Stimulated activated CD8-positive, alpha-beta memory T cell treated with anti-CD3 and anti-CD28 coated beads, Interleukin-12 subunit alpha, Interleukin-12 subunit beta, amount 100 ng/mL, for 24 hours (primary cell): ENCODE measurements around the gene RHBDF1.

Source experiments
- DNase-seq: peaks from one replicate; pipeline ENCODE4 v3.0.0-alpha.2; 2020; ENCODE audit errors: extremely low read depth

The RHBDF1 gene

DNA sequence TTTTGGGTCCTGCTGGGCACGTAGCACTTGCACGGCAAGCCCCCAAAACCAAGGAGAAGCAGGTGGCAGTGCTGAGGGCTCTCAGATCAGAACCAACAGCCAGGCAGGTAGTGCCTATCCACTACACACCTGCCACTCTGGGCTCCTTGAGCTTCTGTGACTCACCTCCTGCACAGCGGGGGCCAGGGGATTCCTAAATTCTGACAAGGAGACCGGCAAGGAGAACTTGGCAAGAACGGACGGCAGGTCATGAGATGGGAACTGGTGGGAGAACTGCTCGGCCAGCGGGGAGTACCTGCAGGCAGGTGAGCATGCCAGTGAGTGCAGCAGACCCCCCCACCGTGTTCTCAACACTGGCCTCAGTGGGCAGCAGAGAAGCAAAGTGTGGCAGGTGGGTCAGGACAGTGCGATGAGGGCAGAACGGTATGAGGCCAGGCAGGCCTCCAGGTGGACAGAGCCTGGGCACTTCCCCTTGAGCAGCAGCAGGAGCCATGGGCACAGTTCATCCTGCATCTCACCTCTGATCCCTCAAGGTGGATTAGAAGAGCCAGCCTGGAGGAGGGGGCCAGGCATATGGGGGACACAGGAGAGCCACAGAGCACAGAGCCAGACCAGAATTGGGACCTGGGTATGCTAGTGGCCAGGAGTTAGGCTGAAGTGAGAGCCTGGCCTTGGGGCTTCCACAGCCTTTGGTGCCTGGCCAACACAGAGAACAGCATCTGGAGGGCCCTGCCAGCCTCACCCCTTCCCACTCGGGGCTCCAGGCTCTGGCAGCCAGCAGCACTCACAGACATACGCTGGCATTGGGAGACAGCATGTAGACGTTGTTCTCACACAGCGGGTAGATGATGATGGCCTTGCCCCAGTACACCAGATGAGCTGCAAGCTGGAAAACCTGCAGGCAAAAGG lies 20.3 kb upstream of the RHBDF1 start:
- no peak for DNase-seq

DNA sequence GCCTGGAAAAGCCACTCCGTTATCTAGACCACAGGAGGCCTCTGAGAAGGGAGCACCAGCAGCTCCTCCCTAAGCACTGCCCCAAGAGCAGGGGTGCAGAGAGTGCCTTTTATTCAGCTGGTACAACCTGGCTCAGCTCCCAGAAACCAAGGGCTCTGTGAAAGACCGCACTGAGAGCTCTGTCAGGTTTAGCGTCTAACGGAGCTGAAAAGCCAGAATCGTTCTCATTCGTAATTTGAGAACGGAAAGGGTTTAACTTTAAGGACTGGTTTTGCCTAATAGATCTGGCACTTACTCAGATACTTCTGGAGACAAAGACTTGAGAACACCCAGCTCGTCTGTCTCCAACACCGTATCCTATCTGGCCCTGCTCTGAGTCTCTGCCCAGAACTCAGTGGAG lies 19.1 kb upstream of the RHBDF1 start:
- no peak for DNase-seq

DNA sequence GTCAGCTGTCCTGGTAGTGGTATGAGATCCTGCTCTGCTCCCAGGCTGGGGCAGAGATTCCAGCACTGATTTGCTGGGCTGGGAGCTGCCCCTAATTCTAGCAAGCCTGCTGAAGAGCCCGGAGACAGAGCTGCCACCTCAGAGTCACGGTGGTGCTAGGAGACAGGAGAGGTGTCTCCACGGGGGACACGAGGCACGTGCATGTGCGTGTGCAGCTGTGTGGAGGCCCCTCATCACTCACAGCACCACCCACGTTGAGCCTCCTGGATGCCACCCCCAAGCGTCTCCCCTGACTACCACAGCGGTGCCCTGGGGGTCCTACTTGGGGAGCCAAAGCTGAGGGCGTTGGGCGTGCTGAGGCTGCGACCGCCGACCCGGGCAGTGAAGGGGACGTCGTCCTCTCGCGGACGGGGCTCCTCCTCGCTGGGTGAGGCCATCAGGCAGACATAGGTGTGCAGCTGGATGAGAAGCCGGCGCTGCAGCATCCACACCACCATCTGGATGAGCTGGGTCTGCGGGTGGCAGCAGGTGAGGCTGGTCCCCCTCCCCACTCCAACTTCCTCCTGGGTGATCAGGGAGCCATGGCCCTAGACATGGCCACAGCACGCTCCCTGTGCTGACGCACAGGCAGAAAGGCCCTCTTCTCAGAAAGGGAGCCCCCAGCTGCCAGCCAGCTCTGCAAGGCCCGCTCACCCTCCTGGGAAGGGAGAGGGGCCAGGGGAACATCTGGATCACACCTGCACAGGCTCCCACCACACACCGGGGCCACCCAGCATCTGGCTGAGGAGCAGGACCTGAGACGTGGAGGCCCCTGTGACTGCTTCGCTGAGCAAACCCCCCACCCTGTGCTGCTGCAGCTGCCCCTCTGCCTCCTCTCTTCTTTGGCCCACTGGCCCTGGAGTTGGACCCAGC lies 17.2 kb upstream of the RHBDF1 start:
- no peak for DNase-seq

DNA sequence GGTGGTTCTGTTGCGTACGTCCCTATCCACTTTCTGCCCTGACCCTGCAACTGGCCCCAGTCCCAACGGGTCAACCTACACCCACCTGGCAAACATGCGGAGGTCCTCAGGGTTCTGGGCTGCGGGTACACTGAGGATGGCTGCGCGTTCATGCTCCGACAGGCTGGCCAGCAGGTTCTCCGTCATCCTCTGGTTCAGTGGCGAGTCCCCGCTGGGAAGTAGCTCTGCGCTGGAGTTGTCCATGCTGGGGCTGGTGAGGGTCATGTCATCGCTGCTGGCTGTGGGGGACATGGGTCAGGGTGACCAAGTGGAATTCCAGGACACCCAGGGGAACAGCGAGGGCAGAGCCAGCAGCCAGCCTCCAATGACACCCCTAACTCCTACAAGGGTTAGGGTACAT lies 16.2 kb upstream of the RHBDF1 start:
- no peak for DNase-seq

DNA sequence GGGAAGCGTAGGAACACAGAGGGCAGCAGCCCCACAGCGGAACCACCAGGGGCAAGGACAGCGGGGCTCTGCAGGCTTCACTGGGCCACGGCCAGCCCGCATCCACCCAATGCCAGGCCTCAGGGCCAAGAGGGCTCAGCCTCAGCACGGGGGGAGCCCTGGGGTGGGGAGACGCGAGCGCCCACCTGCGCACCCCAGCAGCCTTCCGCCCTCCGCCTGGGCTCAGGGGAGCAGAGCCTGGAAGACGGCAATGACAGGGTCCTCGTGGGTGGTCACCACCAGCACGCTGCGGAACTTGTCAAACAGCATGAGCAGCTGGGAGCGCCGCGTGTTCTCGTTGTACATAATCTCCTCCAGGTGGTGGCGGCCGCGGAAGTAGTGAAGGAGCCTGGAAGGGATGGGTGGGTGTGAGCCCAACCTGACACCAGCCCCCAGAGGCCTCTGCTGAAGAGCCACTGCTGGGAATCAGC lies 14.1 kb upstream of the RHBDF1 start:
- DNase-seq, result no peak

DNA sequence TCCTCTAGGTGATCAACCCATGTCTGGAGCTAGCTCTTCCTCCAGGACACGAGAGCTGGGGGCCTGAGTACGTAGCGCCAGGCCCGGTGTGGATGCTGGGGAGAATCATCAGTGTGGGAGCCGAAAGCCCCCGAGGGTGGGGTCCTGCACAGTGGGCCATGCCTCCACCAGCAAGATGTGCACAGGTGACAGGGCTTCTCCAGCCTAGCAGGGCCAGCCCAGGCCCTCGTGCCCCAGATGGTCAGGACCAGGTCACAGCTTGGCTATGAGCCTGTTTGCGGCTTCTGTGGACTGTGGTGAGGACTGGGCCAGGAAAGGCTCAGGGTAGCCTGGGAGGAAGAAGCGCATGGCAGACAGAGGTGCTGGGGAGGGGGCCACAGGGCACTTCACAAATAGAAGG lies 13.4 kb upstream of the RHBDF1 start:
- no peak for DNase-seq

DNA sequence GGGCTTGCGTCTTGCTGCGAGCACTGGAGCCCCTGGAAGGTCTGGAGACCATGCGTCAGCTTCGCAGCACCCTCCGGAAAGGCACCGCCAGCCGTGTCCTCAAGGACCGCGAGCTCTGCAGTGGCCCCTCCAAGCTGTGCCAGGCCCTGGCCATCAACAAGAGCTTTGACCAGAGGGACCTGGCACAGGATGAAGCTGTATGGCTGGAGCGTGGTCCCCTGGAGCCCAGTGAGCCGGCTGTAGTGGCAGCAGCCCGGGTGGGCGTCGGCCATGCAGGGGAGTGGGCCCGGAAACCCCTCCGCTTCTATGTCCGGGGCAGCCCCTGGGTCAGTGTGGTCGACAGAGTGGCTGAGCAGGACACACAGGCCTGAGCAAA lies 13.0 kb upstream of the RHBDF1 start:
- no peak for DNase-seq

DNA sequence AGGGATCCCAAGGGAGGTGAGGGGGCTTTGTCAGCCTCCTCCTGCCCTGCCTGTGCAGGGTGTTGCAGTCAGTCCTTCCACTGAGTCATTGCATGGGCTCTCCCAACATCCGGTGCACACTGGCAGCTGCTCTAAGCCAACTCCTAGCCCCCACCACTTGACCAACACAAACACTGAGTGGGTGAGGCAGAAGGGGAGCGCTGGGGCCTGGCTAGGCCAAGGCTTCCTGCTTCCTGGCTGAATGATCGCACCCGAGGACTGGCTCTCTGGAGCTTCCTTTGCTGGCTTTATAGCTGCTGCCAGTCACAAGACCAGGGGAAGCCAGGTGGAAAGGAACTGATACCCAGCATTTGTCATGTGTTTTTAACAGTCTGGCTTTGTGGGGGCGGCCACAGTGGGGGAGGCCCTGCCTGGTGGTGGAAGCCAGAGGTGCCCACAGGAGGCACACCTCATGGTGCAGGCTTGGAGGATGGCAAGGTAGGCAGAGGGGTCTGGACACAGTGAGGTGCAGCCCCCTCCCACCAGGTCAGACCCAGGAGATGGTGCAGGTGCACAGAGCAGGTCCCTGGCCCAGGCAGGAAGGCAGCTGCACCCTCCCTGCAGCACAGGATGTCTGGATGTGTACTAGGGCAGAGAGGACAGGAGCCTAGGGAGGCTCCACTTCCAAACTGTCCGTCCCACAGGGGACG lies 12.4 kb upstream of the RHBDF1 start:
- DNase-seq, result peak; percentile 31

DNA sequence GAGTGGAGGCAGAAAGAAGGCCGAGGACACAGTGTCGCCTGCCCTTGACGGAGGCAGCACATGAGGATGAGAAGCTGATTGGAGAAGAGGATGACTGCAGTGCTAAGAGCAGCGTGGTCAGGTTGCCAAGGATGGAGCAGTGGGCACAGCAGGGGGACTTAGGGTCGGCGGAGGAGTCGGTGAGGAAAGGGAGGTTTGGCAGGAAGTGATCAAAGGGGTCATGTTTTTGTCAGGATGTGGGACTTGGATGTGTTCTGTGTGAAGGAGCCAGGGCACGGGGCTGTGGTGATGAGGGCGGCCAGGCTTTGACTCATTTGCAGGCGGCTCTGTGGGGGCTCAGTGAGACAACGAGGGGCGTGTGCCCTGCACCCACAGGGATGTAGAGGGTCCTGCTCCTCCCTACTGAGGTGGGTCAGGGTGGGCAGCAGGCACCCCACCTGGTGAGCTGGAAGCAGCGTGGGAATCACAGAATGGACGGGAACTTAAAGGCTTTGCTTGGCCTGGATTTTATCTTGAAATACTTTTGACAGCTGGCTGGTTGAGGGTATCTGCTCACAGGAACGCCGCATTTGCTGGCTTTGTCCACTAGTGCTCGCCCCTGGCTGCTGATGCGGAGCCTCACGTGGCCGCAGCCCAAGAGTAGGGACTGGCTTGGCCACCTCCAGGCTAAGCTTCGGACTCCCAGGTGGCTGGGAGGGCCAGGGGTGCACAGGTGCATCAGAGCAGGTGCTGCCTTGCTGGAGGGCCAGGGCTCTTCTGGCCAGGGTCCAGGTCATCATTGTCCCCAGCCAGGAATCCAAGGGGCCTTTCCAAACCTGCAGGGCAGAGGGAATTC lies 11.6 kb upstream of the RHBDF1 start:
- no peak for DNase-seq

DNA sequence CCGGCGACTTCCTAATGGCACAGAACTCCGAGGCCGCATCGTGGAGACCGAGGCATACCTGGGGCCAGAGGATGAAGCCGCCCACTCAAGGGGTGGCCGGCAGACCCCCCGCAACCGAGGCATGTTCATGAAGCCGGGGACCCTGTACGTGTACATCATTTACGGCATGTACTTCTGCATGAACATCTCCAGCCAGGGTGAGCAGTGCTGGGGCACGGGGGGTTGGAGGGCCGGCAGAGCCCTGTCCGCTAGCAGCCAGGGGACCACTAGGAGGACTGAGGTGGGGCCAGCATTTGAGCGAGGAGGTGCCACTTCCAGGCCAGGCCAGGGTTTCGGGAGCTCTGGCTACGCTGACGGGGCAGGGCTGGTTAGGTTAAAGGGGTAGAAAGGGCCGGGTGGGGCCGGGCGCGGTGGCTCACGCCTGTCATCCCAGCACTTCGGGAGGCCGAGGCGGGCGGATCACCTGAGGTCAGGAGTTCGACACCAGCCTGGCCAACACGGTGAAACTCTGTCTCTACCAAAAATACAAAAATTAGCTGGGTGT lies 10.7 kb upstream of the RHBDF1 start:
- no peak for DNase-seq

DNA sequence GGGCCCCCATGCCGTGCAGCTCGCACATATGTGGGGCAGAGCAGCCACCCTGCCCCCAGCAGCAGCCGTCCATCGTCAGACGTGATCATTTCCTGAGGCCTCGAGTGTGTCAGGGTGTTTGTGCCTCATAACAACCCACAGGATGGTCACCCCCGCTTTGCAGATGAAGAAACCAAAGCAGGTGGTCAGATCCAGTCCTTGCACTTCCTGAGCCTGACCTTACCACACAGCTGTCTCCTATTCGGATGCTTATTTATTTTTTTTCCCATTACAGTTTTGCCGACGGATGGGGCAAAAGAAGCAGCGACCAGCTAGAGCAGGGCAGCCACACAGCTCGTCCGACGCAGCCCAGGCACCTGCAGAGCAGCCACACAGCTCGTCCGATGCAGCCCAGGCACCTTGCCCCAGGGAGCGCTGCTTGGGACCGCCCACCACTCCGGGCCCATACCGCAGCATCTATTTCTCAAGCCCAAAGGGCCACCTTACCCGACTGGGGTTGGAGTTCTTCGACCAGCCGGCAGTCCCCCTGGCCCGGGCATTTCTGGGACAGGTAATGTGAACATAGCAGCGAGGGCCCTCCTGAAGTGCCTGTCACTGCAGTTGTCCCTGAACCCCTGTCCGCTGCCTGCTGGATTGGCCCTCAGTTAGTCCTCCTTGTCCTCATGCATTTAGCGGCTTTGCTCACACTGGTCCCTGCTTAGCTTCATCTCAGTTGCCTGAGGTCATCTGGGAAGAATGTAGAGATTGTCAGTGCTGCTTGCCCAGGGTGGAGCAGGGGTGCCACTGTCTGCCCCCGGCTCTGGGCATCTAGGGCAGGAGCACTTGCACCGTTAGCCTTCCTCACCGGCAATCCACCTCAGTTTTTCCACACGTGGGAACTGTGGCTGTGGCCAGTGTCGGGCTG lies 7.0 kb upstream of the RHBDF1 start:
- no peak for DNase-seq

DNA sequence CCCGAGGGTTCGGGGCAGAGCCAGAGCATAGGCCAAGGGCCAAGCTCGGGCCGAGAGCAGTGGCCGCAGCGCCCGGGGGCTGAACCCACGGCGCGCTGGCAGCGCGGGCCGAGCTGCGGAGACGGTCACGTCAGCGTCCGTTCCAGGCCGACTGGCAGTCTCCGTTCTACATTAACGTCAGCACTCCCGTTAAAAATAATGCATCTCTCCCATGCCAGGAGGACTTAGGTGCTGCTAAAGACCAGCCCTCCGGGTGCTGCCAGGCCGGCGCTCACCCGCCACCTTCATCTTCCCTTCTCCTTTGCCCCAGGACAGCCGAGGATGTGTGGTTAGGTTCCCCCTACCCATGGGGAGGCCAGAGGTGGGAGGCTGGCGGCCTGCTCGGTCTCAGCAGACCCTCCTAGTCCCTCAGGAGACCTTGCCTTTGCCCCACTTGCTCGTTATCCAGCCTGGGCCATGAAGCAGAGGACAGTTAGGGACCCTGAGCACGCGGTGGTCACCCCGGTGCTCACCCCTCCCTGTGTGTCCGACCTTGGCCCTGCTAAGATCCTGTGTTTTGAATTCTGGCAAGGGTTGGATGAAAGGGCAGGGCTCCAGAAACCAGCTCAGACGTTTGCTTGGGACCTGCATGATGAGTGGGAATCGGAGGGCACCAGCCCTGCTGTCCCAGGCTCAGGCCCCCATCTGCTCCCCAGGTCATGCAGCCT lies 6.2 kb upstream of the RHBDF1 start:
- DNase-seq, result no peak

DNA sequence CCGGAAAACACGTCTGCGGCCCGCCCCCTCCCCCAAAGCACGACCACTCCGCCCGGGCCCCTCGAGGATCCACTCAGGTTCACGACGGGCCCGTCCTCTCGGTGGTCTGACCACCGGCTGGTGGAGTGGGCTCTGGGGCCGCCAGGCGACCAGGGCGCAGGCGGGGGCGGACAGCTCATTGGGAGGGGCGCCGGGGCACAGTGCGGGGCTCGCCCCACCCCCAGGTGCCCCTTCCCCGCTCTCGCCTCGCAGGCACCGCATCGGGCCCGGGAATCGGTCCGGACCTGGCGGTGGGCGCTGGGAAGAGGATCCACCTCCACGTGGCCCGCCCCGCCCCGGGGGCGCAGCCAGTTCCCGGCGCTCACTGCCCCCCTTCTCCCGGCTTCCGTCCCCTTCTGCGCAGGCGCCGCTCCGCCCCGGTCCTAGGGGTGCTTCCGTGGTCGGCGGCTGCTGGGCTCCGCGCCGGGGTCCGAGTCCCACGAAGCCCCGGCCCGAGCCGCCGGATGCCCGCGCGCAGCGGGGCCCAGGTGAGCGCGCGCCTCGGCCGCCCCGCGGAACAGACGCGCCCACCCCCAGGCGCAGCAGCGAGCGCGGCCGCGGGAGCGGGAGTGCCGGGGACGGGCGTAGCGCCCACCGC lies 5.5 kb upstream of the RHBDF1 start, which contains the start of gene MPG:
TSS of gene MPG (plus strand) at position 419 of the 637 bp plus-strand sequence. CDS start at position 504, 85 bp downstream.
- DNase-seq, result peak; percentile 59

DNA sequence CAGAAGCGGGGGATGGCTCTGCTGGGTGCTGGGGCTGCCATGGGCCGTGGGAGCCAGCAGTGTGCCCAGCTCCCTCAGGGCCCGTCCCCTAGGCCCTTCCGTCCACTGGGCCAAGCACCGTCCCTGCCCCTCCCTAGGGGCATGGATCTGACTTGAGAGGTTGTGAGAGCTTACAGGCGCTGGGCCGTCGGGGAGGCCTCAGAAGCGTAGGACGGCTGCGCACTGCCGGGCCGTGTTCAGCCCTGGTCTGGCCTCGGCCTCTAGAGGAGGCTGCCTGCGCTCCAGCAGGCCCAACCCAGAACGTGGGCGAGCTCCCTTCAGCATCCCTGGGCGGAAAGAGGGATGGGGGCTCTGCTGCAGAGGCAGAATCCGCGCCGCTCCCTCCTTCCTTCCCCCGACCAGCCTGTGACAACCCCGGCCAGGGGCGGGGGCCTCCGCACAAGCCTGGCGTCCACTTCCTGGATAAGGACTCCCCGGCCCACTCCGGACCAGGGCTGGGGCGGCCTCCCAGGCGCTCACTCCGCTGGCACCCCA lies 4.9 kb upstream of the RHBDF1 start:
- no peak for DNase-seq

DNA sequence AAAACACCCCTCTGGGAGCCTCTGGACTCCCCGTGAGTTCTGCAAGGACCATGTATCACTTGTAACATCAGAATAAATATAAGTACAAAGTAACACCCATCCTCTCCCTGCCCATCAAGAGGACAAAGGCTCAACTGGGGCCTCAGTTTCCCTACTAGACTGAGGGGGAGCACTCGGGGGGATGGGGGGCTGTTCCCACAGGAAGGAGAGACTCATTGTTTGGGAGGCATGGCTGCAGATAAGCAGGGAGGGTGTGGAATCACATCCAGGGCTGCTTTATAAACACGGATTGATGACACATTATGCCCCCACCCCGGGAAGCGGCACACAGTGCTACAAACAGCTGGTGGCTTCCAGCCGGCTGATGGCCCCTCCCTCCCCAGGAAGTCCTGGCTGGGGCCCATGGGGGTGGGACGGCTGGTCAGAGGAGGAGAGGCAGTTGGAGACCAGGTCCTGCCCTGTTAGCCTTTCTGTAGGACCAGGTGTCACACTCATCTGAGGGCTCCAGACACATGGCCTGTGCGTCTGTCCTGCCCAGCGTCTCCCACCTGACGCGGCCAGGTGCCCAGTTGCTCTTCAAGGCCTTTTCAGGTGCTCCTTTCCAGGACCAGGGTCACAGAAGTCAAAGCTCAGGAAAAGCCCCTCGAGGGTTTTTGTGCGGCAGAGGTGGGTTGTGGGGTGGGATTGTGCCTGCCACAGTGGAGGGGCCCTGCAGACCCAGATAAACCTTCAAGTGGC lies 4.3 kb upstream of the RHBDF1 start:
- no peak for DNase-seq

DNA sequence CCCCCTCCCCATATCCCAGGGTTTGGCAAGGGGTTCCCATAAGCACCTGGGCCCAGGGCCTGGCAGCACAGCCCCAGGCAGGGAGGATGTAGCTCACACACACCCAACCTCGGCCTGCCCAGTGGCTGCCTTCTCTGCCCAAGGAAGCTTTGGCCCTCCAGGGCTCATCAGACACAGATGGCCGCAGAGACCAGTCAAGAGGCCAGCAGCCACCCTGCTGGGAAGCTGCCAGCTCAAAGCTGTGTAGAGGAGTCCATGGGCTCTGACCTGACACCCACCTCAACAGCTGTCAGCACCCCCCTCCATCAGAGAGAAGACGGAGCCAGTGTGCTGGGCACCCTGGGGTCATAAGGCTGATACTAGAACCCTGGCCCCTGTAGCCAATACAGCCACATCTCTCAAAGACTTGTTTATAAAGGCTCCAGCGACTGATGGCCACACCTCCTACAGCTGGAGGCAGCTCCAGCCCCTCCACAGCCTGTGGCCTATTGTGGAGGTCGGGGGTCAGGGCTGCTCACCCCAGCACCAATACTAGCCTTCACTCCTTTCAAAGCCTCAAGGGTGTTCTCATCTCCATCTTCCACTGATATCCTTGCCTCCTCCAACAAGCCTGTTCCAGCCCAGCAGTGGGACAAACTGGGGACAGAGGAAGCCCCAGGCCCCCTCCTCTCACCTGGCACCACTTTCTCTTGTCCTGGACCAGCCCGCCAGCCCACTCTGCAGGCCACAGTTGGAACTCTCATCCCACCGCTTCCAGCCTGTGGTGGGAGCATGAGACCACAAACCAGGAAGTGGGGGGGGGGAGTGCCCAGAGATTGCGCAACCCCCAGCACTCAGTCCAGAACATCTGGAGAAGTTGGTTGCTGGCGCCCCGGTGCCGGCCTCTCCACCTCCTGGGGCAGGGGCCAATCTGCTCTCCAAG lies 3.4 kb upstream of the RHBDF1 start:
- DNase-seq, result no peak
